Eye (tissue), 1 donor: Measurements from ENCODE around the gene EMID1.

Experiments used
- DNase-seq: peaks from one replicate; pipeline ENCODE4 v3.0.0-alpha.2; 2015

EMID1 gene

DNA sequence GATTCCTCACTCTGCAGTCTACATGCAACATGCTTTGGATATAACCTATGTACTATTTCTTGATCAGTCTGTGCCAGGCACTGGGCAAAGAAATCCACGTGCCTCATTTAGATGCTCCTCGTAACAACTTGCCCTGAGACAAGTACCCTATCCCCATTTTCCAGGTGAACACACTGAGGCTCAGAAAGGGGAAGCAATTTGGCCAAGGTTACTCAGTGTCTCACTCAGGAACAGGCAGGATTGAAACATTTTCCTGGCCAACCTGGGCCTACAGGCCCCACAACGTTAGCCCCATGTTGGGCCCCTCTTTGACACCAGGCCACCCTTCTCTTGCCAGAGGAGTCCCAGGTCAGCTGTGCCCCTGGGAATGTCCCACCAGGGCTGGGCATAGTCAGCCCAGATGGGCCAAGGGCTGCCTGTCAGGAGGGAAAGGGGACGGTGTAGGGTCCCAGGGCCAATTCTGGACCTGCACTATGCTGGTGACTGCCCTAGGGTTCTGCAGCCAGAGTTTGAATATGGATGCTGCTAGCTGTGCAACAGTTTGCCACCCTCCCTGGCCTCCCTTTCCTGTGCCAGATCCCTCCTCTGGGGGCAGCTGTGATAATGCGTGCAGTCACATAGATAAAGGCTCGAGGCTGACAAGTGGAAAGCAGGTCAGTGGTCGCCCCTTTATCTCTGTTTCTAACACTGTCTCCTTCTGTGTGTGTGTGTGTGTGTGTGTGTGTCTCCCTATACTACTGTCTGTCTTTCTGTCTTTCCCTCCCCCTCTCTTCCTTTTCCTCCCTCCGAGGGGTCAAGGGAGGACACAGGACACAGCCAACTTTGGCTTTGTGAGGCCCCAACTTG is 10.4 kb upstream of the EMID1 start:
- peak; percentile 75 for DNase-seq

DNA sequence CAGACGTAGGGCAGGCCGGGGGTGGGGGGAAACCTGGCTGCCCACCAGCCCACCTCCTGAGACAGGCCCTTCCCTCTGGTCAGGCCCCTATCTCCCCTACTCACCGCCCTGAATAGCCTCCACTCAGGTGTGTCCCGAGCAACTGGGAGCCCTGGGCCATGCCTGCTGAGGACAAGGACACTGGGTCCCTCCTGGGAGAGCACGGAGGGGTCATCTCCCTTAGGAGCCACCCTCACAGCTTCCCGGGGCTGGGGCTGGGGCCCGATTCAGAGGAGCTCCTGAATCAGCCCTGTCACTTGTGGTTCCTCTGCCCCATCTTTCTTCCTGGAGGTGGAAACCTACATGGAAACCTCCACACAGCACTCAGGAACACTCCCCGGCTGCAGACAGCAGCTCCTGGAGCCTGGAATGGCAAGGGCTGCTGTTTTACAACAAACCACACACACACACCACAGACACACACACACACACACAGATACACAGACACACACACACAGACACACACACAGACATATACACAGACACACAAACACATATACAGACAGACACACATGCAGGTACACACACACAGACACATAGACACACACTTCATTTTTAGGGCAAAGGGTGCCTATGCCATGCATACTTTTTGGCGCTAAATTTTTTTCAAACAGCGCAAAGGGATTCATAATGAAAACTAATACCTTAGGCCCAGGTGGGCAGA is 9.6 kb upstream of the EMID1 start:
- no peak for DNase-seq

DNA sequence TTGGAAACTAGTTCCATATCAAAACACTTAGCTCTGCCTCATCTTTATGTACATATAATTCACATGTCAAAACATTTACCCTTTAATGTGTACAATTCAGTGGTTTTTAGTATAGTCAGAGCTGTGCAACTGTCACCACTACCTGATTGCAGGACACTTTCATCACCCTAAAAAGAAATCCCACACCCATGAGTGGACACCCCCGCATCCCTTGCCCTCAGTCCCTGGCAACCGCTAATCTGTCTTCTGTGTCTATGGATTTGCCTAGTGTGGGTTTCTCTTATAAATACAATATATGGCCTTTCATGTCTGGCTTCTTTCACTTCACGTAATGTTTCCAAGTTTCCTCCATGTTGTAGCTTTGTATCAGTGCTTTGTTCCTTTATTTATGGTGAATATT is 8.6 kb upstream of the EMID1 start:
- DNase-seq, result no peak

DNA sequence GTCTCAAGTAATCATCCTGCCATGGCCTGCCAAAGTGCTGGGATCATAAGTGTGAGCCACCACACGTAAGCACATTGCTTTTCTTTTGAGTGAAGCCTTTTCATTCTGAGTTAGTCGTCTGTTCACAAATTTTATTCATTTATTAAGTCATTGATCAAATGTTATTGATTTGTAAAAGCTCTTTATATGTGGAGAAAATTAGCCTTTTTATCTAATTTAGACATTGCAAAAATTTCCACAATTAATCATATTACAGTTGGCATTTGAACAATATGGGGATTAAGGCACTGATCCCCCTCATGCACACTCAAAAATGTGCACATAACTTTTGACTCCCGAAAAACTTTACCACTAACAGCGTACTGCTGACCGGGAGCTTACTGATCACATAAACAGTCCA is 7.5 kb upstream of the EMID1 start:
- no peak for DNase-seq

DNA sequence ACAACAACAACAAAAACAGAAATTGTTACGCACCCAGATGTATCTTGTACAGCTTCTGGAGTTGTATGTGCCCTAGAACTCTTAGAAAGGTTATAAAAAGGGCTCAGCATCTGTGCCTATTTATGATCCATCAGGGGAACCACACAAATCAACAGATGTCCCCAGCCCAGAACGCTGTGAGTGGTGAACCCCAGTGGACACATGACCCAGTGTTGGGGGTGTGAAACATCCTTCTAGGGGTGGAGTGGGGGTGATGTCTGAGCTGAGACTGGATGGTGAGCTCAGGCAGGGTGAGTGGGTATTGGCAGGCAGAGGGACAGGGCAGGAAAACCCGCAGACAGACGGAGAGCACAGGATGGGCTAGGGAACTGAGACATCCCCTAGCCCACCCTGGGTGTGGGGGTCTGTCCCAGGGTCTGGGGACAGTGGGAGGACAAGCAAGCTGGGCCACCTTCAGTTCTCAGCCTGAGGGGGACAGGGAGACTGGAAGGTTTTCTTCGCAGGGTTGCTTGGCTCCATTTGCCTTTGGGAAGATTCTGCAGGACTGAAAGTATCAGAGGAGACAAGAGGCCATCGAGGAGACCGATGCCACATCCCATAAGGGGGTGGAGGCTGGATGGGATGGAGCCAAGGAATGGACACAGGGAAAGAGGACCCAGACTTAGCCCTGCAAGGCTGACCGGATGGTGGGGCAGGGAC is 5.8 kb upstream of the EMID1 start:
- DNase-seq, result no peak

DNA sequence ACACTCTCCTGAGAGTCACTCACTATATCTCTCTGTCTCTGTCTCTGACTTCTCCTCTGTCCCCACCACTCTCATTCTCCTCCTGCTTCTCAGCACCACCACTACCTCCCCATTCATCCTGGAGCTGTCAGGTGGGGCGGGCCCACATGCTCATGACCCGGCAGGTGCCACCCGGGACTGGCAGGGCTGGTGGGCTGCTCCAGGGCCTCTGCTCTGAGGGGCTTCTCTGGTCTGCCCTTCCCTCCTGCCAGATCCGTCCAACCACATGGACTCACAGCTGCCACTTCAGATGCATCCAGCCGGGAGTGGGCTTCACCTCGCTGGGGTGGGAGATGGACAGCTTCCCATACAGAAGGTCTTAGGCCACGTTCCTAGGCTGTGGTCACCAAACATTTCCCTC is 4.8 kb upstream of the EMID1 start:
- DNase-seq, result no peak

DNA sequence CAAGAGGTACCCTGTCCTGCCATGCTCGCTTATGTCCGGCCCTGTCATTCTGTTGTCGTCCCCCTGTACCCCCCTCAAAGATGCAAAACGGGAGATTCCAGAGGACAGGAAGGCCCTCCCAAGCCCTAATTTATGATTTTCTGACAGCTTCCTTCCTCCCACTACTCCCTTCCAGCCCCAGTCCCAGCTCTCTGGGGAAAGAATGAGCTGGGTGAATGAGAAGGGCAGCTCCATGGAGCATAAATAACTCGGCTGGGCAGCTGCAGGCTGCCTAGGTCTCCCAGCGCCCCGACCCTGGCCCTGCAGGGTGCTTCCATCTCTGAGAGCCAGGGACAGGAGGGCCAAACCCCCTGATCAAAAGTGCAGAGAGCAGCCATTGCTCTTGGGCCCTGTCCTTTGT is 3.9 kb upstream of the EMID1 start:
- DNase-seq, result peak; percentile 30

DNA sequence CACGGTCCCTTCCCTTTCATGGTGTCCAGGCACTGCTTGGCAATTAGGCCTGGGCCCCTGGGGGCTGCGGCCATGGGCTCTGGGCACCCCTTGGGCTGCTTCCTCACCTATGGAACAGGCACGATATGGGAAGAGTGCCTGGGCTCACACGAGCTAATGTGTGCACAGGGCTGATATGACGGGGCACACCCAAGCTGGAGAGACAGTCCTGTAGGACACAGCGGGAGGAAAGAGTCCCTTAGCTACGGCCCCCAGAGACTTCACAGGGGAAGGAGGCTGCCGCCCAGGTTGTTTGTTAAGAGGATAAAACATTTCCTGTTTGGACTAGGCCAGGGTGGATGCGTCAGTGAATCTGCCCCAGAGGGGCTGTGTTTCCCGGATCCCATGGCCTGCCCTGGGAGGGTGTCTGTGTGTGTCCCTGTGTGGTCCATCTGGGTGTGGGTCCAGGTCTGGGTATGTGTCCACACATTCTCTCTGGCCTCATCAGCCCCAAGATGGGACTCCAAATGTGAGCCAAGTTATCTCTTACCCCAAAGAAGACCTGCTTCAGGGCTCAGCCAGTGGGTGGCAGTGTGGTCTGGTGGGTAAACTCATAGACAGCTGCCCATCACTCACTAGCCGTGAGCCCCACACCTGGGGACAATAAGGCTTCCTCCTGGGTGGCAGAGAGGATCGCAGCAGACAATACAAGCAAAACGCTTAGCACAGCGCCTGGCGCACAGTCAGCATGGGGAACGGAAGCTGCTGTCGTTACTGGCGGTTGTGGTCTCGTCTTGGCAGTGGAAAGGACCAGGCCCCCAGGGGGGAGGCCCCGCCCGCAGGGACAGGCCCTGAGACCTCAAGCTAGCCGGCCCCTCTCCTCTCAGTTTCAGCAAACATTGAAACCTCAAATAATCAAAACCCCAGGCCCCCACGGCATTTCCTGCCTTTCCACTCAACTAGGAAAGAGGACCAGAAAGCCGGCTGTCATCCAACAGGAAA is 3.2 kb upstream of the EMID1 start:
- DNase-seq, result peak; percentile 24

DNA sequence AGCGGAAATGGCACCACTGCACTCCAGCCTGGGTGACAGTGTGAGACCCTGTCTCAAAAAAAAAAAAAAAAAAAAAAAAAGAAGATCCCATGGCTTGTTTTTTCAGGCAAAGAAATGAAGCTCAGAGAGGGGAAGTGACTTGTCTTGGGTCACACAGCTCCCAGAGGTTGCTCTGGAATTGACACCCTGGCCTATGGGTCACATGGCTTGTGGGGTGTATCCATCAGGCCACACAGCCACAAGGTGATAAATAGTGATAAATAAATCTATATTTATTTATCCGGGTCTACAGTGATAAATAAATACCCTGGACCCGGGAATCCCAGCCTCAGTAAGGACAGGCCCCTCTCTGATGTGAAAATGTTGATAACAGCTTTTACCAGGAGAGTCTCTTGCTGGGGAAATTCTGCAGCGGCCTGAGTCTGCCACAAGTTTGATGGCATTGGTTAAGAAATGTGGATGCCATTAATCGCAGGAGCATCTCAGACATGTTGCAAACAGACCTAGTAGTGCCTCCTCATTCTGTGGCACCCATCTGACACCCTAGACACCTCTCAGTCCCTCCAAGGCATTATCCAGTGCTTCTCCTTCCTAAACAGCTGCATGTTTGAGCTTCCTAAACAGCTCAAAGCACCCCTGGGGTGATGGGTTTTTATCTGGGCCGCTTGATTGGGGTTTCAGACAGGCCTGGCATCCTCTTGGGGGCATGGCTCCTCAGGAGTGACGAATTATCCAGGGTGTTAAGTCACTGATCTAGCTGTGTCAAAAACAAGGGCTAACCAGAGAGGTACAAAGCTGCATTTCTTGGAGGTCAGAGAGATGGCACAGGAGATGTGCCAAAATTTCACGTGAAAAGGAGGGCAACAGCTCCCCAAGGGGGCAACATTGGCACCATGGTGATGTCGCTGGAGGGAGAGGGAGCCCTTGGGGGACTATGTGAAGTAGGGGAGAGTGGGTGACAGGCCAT is 1.9 kb upstream of the EMID1 start:
- DNase-seq, result no peak

DNA sequence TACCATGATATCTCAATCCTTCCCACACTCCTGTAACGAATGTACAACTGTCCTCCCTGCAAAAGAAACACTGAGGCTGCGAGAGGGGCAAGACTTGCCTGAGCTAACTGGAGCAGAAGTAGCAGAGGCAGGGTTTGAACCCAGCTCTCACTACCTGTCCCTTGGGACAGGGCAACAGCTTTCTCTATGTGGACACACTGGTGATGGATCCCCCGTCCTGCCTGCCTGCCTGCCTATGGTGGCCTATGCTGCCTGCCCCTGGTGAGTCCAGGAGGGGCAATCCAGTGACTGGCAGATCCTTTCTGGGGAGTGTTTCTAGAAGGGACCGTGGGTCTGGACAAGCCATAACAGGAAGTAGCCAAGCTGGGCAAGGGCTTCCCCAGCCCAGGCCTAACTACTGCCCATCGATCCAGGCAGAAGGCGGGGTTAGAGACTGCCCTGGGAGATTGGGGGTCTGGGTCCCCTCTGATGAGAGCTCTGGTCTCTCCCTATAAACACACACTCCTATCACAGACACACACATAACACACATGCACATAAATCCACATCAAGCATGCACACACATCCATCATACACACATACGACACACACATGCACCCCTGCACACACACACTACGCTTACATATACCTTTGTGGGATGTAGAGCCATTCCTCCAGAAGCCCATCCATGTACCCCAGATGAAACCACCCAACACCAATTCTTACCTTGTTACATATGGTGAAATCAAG is 1.1 kb upstream of the EMID1 start:
- DNase-seq, result no peak

DNA sequence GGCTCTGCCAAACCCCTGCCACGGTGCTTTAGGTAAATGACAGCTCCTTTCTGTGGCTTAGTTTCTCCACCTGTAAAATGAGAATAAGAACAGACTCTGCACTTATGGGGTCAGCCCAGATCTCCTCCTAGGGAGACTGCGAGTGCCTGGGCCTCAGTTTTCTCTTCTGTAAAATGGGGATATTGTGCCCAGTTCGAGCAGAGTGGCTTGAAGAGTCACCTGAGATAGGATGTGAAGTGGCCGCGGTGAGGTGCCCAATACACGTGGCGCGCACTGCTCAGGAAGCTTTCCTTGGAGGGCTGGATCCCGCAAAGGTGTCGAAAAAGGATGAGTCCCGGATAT is 473 bp upstream of the EMID1 start:
- DNase-seq, result no peak

DNA sequence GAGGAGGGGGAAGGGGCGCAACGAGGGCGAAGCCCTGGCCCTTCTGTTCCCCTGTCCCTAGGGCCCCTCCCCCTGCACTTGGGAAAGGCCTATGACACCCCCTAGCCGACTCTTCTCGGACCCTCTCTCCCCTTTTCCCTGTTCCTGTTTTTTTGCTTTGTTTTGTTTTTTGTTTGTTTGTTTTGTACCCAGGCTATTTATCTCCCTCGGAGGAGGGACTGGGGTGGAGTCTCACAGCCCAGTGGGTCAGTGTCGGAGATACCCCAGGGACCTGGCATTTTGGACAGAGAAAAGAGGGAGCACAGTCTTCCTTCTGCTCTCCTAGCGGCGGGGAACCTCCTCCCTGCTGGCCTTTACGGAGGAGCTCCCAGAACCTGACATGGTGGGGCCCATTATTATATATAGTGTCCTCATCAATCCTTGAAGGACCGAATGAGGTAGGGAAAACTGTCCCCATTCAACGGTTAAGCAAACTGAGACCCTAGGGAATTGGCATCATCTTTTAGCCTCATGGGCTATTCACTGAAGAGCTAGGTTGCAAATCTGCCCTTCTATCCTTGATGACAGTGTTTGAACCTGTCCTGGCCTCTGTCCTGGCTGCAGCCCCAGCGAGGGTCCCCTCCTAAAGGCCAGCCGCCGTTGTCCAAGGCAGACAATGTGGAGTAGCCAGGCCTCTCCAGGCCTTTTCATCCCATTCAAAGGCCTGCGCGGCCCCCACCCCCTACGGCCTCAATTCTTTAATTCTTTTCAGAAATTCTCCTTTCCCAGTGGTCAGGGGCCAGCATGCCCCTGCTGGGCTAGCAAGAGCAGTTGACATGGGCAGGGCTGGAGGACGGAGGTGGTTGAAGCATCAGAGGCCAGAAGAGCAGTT is 911 bp downstream of the EMID1 start:
- peak; percentile 31 for DNase-seq

DNA sequence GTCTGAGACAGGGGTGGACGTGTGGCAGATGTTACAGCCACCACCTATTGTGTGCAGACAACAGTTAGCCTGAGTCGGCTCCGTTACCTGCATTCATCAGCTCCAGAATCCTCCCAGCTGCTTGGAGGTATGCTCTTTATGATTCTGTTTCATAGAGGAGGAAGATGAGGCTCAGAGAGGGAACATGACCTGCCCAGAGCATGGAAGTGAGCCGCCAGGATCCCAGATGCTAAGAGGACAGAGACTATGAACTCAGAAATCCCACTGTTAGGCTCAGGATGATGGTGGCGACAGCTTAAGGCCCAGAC is 1.5 kb downstream of the EMID1 start:
- peak; percentile 46 for DNase-seq

DNA sequence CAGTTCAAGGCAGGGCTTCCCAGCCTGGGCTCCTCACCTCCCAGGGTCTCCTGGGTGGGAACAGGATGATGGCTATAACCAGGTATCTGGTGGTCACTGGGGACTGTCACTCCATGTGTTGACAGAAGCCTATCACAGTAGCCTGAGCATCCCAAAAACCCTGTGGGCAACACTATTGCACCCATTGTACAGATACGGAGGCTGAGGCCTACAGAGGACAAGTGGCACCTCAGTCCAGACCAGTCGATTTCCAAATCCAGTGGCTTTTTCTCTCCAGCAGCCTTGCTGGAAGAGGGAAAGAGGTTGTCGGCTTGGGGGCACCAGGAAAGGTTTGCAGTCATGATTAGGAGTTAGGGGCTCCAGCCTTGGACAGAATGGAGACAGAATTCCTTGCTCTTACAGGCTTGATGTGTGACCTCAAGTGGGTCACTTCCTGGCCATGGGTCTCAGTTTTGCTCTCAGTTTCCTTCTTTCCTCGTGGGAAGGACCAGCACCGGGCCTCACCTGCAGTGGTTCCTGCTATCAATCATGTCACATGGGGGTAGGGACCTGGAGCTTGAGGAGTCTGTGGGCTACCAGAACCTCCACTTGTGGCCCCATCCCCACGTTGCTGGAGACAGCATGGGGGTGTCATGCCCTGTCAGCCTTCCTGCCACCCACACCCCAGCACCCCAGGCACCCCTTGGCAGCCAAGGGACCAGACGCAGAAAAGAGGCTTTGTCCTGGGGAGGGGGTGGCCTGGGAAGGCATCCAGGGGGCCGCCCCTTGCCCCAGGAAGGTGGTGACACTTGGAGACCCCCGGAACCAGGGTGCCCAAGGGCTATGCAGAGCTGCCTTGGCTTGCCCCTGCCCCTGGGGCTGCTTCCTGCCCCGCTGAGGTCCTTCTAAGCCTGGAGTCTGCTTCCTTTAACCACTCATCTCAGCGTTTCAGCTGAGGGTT is 2.1 kb downstream of the EMID1 start:
- no peak for DNase-seq

DNA sequence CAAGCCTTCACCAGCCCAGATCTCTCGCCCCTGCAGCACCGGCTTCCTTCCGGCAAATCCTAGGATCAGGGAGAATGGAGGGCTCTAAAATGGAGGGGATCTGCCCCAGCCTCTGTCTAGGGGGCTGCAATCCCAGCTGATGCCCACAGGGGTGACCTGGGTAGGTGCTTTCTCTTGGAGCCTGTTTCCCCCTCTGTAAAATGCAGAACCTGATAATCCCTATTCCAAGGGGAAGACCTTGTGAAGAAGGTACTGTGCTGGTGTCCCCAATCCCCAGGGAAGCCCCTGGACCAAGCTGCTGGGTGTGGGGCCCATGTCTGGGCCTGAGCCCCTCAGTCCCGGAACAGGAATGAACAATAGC is 2.8 kb downstream of the EMID1 start:
- no peak for DNase-seq

DNA sequence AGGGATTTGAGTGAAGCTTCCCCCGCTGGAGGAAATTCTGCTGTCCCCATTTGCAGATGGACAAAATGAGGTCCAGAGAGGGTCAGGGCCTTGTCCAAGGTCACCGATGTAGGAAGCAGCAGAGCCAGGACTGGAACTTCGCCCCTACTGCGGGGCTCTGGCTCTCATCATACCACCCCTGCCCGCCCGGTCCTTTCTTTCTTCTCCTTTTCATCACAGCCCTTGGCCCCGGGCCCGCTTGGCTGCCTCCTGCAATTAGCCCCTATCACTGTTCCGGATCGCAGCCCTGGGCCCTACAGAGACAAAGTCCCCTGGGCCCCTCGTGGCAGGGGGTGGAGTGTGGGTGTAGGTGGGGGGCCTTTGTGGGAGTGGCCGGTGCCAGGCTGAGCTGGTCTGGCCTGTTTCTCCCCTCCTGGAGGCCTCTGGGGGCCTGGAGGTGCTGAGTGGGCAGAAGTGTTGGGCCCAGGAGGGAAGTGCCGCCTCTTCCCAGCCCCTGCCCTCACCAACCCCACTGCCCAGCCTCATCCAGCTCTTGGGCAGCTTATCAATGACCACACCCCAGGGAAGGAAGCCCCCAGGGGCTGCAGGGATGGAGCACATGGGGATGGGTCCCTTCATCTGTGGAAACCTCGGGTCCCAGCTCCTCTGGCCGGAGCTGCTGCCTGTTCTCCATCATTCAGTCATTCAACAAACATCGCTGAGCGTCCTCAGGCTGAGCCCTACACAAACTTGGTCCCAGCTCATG is 3.4 kb downstream of the EMID1 start:
- no peak for DNase-seq

DNA sequence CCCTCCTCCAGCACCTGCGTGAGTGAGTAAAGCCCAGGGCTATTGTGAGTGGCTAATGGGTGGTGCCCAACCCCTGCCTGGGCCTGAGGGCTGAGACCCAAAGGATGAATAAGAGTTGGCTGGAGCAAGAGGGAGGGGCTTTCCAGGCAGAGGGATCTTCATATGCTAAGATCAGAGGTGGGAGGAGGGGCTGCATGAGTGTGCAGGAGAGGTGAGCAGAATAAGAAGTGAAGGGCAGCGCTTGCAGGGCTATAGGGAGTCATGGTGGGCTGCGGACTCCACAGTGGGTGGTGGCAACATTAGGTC is 3.9 kb downstream of the EMID1 start:
- no peak for DNase-seq

DNA sequence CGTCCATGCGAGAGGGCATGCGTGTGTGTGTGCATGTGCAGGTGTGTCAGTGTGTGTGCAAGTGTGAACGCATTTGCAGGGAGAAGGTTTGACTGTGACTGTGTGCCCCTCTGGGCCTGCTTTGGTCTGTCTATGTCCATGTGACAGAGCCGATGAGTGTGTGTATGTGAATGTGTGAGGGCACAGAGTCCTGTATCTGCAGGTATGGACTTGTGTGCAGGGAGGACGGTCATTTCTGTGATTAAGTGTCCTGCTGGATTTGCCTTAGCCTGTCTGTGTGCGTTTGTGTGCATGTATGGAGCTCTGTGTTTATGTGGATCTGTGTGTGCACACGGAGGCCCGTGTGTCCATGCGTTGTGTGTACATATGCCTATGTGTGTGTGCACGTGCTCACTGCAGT is 5.4 kb downstream of the EMID1 start:
- DNase-seq, result no peak
